NCI-H1694 treated with DMSO at 0.1 percent for 48 hours (cell line): ENCODE data around the gene INTS1.

Source experiments
- DNase-seq: peaks from one replicate; lab custom pipeline; 2025; lab: John Stamatoyannopoulos, UW

The INTS1 gene

GRCh38 chr7:1503390-1503789, 799 bp downstream of the INTS1 start:
- no peak for DNase-seq

GRCh38 chr7:1502845-1503244, 1.3 kb downstream of the INTS1 start:
- DNase-seq = no peak

- no peak for DNase-seq
Measured at GRCh38 chr7:1501487-1502270, 2.5 kb downstream of the INTS1 start.

GRCh38 chr7:1500064-1500807, 4.0 kb downstream of the INTS1 start:
- no peak for DNase-seq

GRCh38 chr7:1499367-1500029, 4.7 kb downstream of the INTS1 start:
- no peak for DNase-seq

GRCh38 chr7:1498370-1499305, 5.6 kb downstream of the INTS1 start:
- DNase-seq = no peak

GRCh38 chr7:1497293-1497927, 6.8 kb downstream of the INTS1 start:
- DNase-seq = no peak

- DNase-seq = no peak
Measured at GRCh38 chr7:1496531-1497292, 7.5 kb downstream of the INTS1 start.

GRCh38 chr7:1495564-1496242, 8.5 kb downstream of the INTS1 start:
- DNase-seq = no peak

- no peak for DNase-seq
Measured at GRCh38 chr7:1494866-1495563, 9.2 kb downstream of the INTS1 start.

GRCh38 chr7:1494447-1494846, 9.7 kb downstream of the INTS1 start:
- DNase-seq = no peak

- no peak for DNase-seq
Measured at GRCh38 chr7:1493571-1493970, 10.6 kb downstream of the INTS1 start.

GRCh38 chr7:1493129-1493528, 11.1 kb downstream of the INTS1 start:
- no peak for DNase-seq

- DNase-seq = no peak
Measured at GRCh38 chr7:1492640-1493039, 11.5 kb downstream of the INTS1 start.

- DNase-seq = no peak
Measured at GRCh38 chr7:1492221-1492620, 12.0 kb downstream of the INTS1 start.

- DNase-seq = no peak
Measured at GRCh38 chr7:1490837-1491236, 13.4 kb downstream of the INTS1 start.

- no peak for DNase-seq
Measured at GRCh38 chr7:1489336-1489735, 14.9 kb downstream of the INTS1 start.

- DNase-seq = no peak
Measured at GRCh38 chr7:1488016-1488415, 16.2 kb downstream of the INTS1 start.

- DNase-seq = no peak
Measured at GRCh38 chr7:1487466-1487865, 16.7 kb downstream of the INTS1 start.
